K562 (cell line): ENCODE measurements around the gene TTLL3. TPM values are rescaled to one million over a fixed set of nuclear protein-coding genes. Genes with fewer than 3 reads are reported as not detected.

ENCODE experiments used
- ARID2 ChIP-seq: fragments of 450-650 bp; IDR thresholded peaks from 2 replicates; pipeline ENCODE4 v1.6.1; 2017; ENCODE audit warnings: antibody characterized with exemption, mild to moderate bottlenecking
- EP400 ChIP-seq: fragments of 450-650 bp; IDR thresholded peaks from 2 replicates; pipeline ENCODE4 v1.6.1; 2017; ENCODE audit warnings: antibody characterized with exemption, mild to moderate bottlenecking, moderate library complexity
- GABPB1 ChIP-seq: sonication (generic); formaldehyde crosslinking; IDR thresholded peaks from 2 replicates; pipeline ENCODE4 v1.8.0; 2022; ENCODE audit warnings: mild to moderate bottlenecking, missing genetic modification reagents
- PHB ChIP-seq: fragments of 250-450 bp; sonication (Bioruptor Pico); IDR thresholded peaks from 2 replicates; pipeline ENCODE4 v1.5.0; 2021
- PRMT5 ChIP-seq: sonication (generic); formaldehyde crosslinking; IDR thresholded peaks from 2 replicates; pipeline ENCODE4 v1.5.0; 2020; ENCODE audit warnings: missing genetic modification reagents
- RNF219 ChIP-seq: fragments of 250-450 bp; sonication (Bioruptor Pico); IDR thresholded peaks from 2 replicates; pipeline ENCODE4 v1.5.0; 2022; ENCODE audit warnings: mild to moderate bottlenecking
- SMARCC2 ChIP-seq: fragments of 450-650 bp; IDR thresholded peaks from 2 replicates; pipeline ENCODE4 v1.6.1; 2017; ENCODE audit warnings: antibody characterized with exemption, moderate library complexity, mild to moderate bottlenecking, low read depth
- SP1 ChIP-seq: sonication (generic); formaldehyde crosslinking; IDR thresholded peaks from 2 replicates; pipeline ENCODE4 v1.8.1; 2022; ENCODE audit warnings: mild to moderate bottlenecking, missing genetic modification reagents
- SRF ChIP-seq, 2 experiments: fragments of 250-450, 450-650 bp in 1 of 2; sonication (Bioruptor Pico) in 1 of 2; sonication (generic) in 1 of 2; formaldehyde crosslinking; IDR thresholded peaks; 2 replicates each; pipeline versions ENCODE4 v1.5.0 to v1.5.1; 2020 to 2022; ENCODE audit warnings: mild to moderate bottlenecking in 1 of 2, missing genetic modification reagents in 1 of 2
- TEAD1 ChIP-seq, 2 experiments: fragments of 450-650 bp in 1 of 2; sonication (generic) in 1 of 2; formaldehyde crosslinking; IDR thresholded peaks; 2 replicates each; pipeline versions ENCODE4 v1.4.0 to v1.8.0; 2020 to 2022; ENCODE audit warnings: mild to moderate bottlenecking in 2 of 2, missing genetic modification reagents in 1 of 2
- U2AF2 ChIP-seq: fragments of 200-400 bp; formaldehyde crosslinking; optimal IDR thresholded peaks from 2 replicates; pipeline ENCODE3; 2017; ENCODE audit warnings: low read depth, mild to moderate bottlenecking, low read length
- VEZF1 ChIP-seq: fragments of 200-800 bp; sonication (Bioruptor generic); IDR thresholded peaks from 2 replicates; pipeline ENCODE4 v1.6.1; 2017; ENCODE audit warnings: missing genetic modification characterization, missing compliant biosample characterization
- polyA plus RNA-seq, 8 experiments: library from polyadenylated mRNA; depleted of rRNA in 4 of 8; stranded (reverse) in 5 of 8; unstranded in 3 of 8; fragments of >200 nt; fragmentation: Nextera tagmentation in 2 of 8; fragmentation: Illumina TruSeq in 1 of 8; extraction: Ambion mirVana in 2 of 8; extraction: Trizol in 1 of 8; gene quantifications; 2 replicates each; pipeline versions ENCODE4 v1.2.1 to v1.2.3, GENCODE V29; 2011 to 2014; ENCODE audit warnings: inconsistent platforms in 1 of 8, missing spikeins in 1 of 8
- total RNA-seq, 7 experiments: library from RNA; depleted of rRNA in 6 of 7; stranded (reverse); fragments of >200 nt in 6 of 7; fragmentation: Illumina TruSeq in 2 of 7; extraction: Trizol in 2 of 7; gene quantifications; 2 replicates each; pipeline versions ENCODE4 v1.2.1 to v1.2.3, GENCODE V29; 2011 to 2021; ENCODE audit warnings: low replicate concordance in 1 of 7
- TF ChIP-seq, protein P1 (sequence below): fragments of 450-650 bp; IDR thresholded peaks from 2 replicates; pipeline ENCODE4 v1.6.1; 2016
- TF ChIP-seq, protein P2 (sequence below), 2 experiments: fragments of 450-650 bp; formaldehyde crosslinking in 1 of 2; IDR thresholded peaks; 2 replicates each; pipeline versions ENCODE4 v1.4.0 to v1.6.1; 2014 to 2020; ENCODE audit warnings: mild to moderate bottlenecking in 2 of 2, borderline replicate concordance in 1 of 2, low read depth in 1 of 2

The TTLL3 gene
- total and polyA plus RNA-seq, 9 of the 15 experiments (the other 6 are each of a cell fraction or from before 2014, with no cell fraction given) = 8.9 to 106 (median 33.2) TPM

DNA sequence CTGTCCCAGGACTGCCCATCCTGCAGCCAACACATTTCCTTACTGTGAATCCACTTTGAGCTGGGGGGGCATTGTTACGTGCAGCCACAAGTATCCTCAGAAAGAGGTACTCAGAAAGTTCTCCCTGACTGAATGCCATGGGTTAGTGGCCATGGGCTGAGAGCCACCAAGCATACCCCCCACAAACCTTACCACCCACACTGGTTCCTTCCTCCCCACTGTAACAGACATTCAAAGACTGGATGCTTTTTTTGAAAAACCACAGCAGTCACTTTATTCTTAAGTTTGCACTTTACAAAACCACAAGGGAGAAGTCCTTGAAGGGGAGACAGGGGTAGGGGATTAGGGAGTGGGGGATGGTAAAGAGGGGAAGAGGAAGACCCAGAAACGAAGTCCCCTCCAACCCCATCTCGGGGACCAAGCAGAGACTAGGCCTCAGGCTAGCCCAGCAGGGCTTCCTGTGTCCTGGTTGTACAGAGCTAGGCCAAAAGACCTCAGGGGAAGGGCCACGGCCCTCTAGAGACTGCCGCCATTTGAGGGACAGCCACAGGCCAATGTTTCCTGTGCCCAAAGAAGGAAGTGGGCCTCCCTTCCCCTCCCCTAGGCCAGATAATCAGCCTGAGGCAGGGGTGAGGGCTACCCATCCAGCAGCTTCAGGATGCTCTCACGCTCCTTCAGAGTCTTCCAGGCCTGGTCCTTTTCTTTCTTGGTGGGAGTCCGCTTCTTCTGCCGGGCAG is 30.2 kb upstream of the TTLL3 start (continued):
- TF ChIP-seq, protein P1, sequence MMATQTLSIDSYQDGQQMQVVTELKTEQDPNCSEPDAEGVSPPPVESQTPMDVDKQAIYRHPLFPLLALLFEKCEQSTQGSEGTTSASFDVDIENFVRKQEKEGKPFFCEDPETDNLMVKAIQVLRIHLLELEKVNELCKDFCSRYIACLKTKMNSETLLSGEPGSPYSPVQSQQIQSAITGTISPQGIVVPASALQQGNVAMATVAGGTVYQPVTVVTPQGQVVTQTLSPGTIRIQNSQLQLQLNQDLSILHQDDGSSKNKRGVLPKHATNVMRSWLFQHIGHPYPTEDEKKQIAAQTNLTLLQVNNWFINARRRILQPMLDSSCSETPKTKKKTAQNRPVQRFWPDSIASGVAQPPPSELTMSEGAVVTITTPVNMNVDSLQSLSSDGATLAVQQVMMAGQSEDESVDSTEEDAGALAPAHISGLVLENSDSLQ = peak; percentile 22; the same call in 1 of the 2 replicates
- TF ChIP-seq ARID2 = no peak
- TF ChIP-seq TEAD1 (CRISPR knock-in tag; IDR thresholded peaks at IDR 0.05) = no peak
- 0 out of 2 replicates have a peak, but pooled peaks have one; percentile 13 for TF ChIP-seq VEZF1 (CRISPR knock-in tag)
- no peak for TF ChIP-seq PRMT5
- TF ChIP-seq SRF (CRISPR knock-in tag; IDR thresholded peaks at IDR 0.05) = peak; percentile 40 to 83; a peak in 3 of 4 replicates
- no peak for TF ChIP-seq EP400
- no peak for TF ChIP-seq PHB (CRISPR knock-in tag)
- no peak for TF ChIP-seq SMARCC2
- no peak for TF ChIP-seq U2AF2
- TF ChIP-seq GABPB1 = 0 out of 2 replicates have a peak, but pooled peaks have one; percentile 31
- no peak for TF ChIP-seq RNF219
- TF ChIP-seq, protein P2, sequence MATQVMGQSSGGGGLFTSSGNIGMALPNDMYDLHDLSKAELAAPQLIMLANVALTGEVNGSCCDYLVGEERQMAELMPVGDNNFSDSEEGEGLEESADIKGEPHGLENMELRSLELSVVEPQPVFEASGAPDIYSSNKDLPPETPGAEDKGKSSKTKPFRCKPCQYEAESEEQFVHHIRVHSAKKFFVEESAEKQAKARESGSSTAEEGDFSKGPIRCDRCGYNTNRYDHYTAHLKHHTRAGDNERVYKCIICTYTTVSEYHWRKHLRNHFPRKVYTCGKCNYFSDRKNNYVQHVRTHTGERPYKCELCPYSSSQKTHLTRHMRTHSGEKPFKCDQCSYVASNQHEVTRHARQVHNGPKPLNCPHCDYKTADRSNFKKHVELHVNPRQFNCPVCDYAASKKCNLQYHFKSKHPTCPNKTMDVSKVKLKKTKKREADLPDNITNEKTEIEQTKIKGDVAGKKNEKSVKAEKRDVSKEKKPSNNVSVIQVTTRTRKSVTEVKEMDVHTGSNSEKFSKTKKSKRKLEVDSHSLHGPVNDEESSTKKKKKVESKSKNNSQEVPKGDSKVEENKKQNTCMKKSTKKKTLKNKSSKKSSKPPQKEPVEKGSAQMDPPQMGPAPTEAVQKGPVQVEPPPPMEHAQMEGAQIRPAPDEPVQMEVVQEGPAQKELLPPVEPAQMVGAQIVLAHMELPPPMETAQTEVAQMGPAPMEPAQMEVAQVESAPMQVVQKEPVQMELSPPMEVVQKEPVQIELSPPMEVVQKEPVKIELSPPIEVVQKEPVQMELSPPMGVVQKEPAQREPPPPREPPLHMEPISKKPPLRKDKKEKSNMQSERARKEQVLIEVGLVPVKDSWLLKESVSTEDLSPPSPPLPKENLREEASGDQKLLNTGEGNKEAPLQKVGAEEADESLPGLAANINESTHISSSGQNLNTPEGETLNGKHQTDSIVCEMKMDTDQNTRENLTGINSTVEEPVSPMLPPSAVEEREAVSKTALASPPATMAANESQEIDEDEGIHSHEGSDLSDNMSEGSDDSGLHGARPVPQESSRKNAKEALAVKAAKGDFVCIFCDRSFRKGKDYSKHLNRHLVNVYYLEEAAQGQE (IDR thresholded peaks at IDR 0.05; ENCODE audit: borderline replicate concordance) = no peak
- TF ChIP-seq, protein P2 (CRISPR knock-in tag; IDR thresholded peaks at IDR 0.05; ENCODE audit: low read depth) = no peak
- no peak for TF ChIP-seq SP1
